ENCODE results near the gene HES7. TPM values are rescaled to one million over a fixed set of nuclear protein-coding genes. Genes with fewer than 3 reads are reported as not detected.

Gene HES7
- total and polyA plus RNA-seq, 9 of the 15 experiments (the other 6 are each of a cell fraction or from before 2014, with no cell fraction given), result 0.03 to 1.7 (median 0.14) TPM; not detected in 1

- TF ChIP-seq ZNF212 (CRISPR knock-in tag; IDR thresholded peaks at IDR 0.05) (no peak), ZNF175 (CRISPR knock-in tag; IDR thresholded peaks at IDR 0.05; ENCODE audit: low read depth) (no peak), SIN3A (IDR thresholded peaks at IDR 0.05; ENCODE audit: borderline replicate concordance in 2 of 2, control insufficient read depth in 1 of 2, low read depth in 2 of 2, low read length in 2 of 2) (no peak), MEIS2 (IDR thresholded peaks at IDR 0.05; ENCODE audit: partially characterized antibody) (no peak), ERF (CRISPR knock-in tag; IDR thresholded peaks at IDR 0.05) (no peak), JUND (IDR thresholded peaks at IDR 0.05; ENCODE audit: borderline replicate concordance, low read depth, low read length) (peak; percentile 11; the same call in 1 of the 2 replicates), JUND (tag; IDR thresholded peaks at IDR 0.05; ENCODE audit: borderline replicate concordance, low read depth, low read length) (no peak), GABPB1 (CRISPR knock-in tag; IDR thresholded peaks at IDR 0.05) (no peak), IFI16 (CRISPR knock-in tag; IDR thresholded peaks at IDR 0.05) (no peak), DACH1 (IDR thresholded peaks at IDR 0.05; ENCODE audit: partially characterized antibody) (no peak), PRMT5 (CRISPR knock-in tag; IDR thresholded peaks at IDR 0.05) (no peak), STAT5B (CRISPR knock-in tag; IDR thresholded peaks at IDR 0.05) (no peak), HMG20B (CRISPR knock-in tag; IDR thresholded peaks at IDR 0.05) (no peak), KLF10 (CRISPR knock-in tag; IDR thresholded peaks at IDR 0.05) (no peak), KAT8 (IDR thresholded peaks at IDR 0.05; ENCODE audit: low read depth) (no peak), YY1 (IDR thresholded peaks at IDR 0.05; ENCODE audit: borderline replicate concordance in 1 of 3, control insufficient read depth in 1 of 3, extremely low read depth in 1 of 3, insufficient read depth in 3 of 3, insufficient read length in 1 of 3, insufficient replicate concordance in 2 of 3, low read depth in 1 of 3, low read length in 2 of 3) (peak in 2 of 3 experiments; percentile 4 to 23), CHD1 (IDR thresholded peaks at IDR 0.05; ENCODE audit: low read length) (no peak), BMI1 (IDR thresholded peaks at IDR 0.05; ENCODE audit: low read length) (no peak), SMARCE1 (IDR thresholded peaks at IDR 0.05) (no peak), BHLHE40 (IDR thresholded peaks at IDR 0.05; ENCODE audit: low read length) (no peak), CHAMP1 (IDR thresholded peaks at IDR 0.05) (no peak), ZNF75A (CRISPR knock-in tag; IDR thresholded peaks at IDR 0.05) (no peak), NFIX (CRISPR knock-in tag; IDR thresholded peaks at IDR 0.05; ENCODE audit: low read depth) (no peak), GTF2E2 (tag; IDR thresholded peaks at IDR 0.05) (no peak)
- TF ChIP-seq, protein P1, sequence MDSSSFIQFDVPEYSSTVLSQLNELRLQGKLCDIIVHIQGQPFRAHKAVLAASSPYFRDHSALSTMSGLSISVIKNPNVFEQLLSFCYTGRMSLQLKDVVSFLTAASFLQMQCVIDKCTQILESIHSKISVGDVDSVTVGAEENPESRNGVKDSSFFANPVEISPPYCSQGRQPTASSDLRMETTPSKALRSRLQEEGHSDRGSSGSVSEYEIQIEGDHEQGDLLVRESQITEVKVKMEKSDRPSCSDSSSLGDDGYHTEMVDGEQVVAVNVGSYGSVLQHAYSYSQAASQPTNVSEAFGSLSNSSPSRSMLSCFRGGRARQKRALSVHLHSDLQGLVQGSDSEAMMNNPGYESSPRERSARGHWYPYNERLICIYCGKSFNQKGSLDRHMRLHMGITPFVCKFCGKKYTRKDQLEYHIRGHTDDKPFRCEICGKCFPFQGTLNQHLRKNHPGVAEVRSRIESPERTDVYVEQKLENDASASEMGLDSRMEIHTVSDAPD (CRISPR knock-in tag; IDR thresholded peaks at IDR 0.05), result no peak
- TF ChIP-seq, protein P2, sequence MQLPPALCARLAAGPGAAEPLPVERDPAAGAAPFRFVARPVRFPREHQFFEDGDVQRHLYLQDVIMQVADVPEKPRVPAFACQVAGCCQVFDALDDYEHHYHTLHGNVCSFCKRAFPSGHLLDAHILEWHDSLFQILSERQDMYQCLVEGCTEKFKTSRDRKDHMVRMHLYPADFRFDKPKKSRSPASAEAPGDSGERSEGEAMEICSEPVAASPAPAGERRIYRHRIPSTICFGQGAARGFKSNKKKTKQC (CRISPR knock-in tag; IDR thresholded peaks at IDR 0.05), result no peak; the same call in 1 of the 2 replicates
These were observed 2.1 kb downstream of the HES7 start (continued) for GRCh38 chr17:8121681-8122421.

All from K562 (cell line).